H9 (cell line): ENCODE measurements around the gene ZNF35. TPM values are rescaled to one million over a fixed set of nuclear protein-coding genes. Genes with fewer than 3 reads are reported as not detected.

Experiments used
- DNase-seq: peaks from one replicate; pipeline ENCODE4 v3.0.0-alpha.2; 2017
- H2AFZ ChIP-seq: one replicate; pipeline ENCODE4 v1.6.1; 2013; ENCODE audit warnings: mild to moderate bottlenecking, low read length, control low read depth, moderate library complexity
- H2AK5ac ChIP-seq: 2 replicates; pipeline ENCODE4 v1.6.1; 2013; ENCODE audit warnings: low read length, control low read depth, mixed read lengths; ENCODE audit not compliant: insufficient read length
- H2BK120ac ChIP-seq: one replicate; pipeline ENCODE4 v1.6.1; 2013; ENCODE audit warnings: low read depth, mild to moderate bottlenecking, low read length, control low read depth, inconsistent platforms; ENCODE audit not compliant: poor library complexity, severe bottlenecking
- H2BK12ac ChIP-seq: 2 replicates; pipeline ENCODE4 v1.6.1; 2013; ENCODE audit warnings: low read length, control low read depth, mixed read lengths, low read depth; ENCODE audit not compliant: insufficient read length
- H2BK15ac ChIP-seq: 2 replicates; pipeline ENCODE4 v1.6.1; 2013; ENCODE audit warnings: low read depth, low read length, control low read depth
- H2BK20ac ChIP-seq: one replicate; pipeline ENCODE4 v1.6.1; 2013; ENCODE audit warnings: low read depth, mild to moderate bottlenecking, low read length, control low read depth, inconsistent platforms; ENCODE audit not compliant: poor library complexity, severe bottlenecking
- H2BK5ac ChIP-seq: 2 replicates; pipeline ENCODE4 v1.6.1; 2013; ENCODE audit warnings: low read length, control low read depth, mixed read lengths; ENCODE audit not compliant: insufficient read length
- H3K14ac ChIP-seq: 2 replicates; pipeline ENCODE4 v1.6.1; 2013; ENCODE audit warnings: low read length, control low read depth; ENCODE audit not compliant: insufficient read depth
- H3K18ac ChIP-seq: 2 replicates; pipeline ENCODE4 v1.6.1; 2013; ENCODE audit warnings: low read depth, mild to moderate bottlenecking, mixed read lengths, low read length, control low read depth; ENCODE audit not compliant: insufficient read length
- H3K23ac ChIP-seq: 2 replicates; pipeline ENCODE4 v1.6.1; 2013; ENCODE audit warnings: low read length, control low read depth, mixed read lengths, low read depth; ENCODE audit not compliant: insufficient read length
- H3K23me2 ChIP-seq: 2 replicates; pipeline ENCODE4 v1.6.1; 2013; ENCODE audit warnings: low read depth, mild to moderate bottlenecking, mixed read lengths, low read length, control low read depth; ENCODE audit not compliant: insufficient read length, poor library complexity, severe bottlenecking
- H3K27ac ChIP-seq: 2 replicates; pipeline ENCODE4 v1.5.1; 2013; ENCODE audit warnings: low read length, control low read depth, mixed read lengths, low read depth; ENCODE audit not compliant: insufficient read length
- H3K27me3 ChIP-seq: 2 replicates; pipeline ENCODE4 v1.6.1; 2013; ENCODE audit warnings: low read length, control low read depth, inconsistent platforms; ENCODE audit not compliant: insufficient read depth
- H3K4ac ChIP-seq: 2 replicates; pipeline ENCODE4 v1.6.1; 2013; ENCODE audit warnings: low read depth, mild to moderate bottlenecking, control low read depth, inconsistent platforms, low read length, moderate library complexity
- H3K4me1 ChIP-seq: 2 replicates; pipeline ENCODE4 v1.6.1; 2013; ENCODE audit warnings: low read length, control low read depth, inconsistent platforms; ENCODE audit not compliant: insufficient read depth
- H3K4me2 ChIP-seq: 2 replicates; pipeline ENCODE4 v1.6.1; 2013; ENCODE audit warnings: low read length, control low read depth, mixed read lengths; ENCODE audit not compliant: insufficient read length, insufficient read depth
- H3K56ac ChIP-seq: 2 replicates; pipeline ENCODE4 v1.6.1; 2013; ENCODE audit warnings: low read depth, mild to moderate bottlenecking, mixed read lengths, low read length, control low read depth; ENCODE audit not compliant: insufficient read length
- H3K79me1 ChIP-seq: 2 replicates; pipeline ENCODE4 v1.6.1; 2013; ENCODE audit warnings: low read depth, mild to moderate bottlenecking, moderate library complexity, low read length, control low read depth, inconsistent platforms; ENCODE audit not compliant: insufficient read depth, poor library complexity, severe bottlenecking
- H3K79me2 ChIP-seq: 2 replicates; pipeline ENCODE4 v1.6.1; 2013; ENCODE audit warnings: low read length, control low read depth, inconsistent platforms; ENCODE audit not compliant: insufficient read depth
- H3K9ac ChIP-seq: 2 replicates; pipeline ENCODE4 v1.6.1; 2013; ENCODE audit warnings: low read length, control low read depth, mixed read lengths; ENCODE audit not compliant: insufficient read length; ENCODE audit errors: extremely low read depth
- H3K9me3 ChIP-seq: one replicate; pipeline ENCODE4 v1.6.1; 2013; ENCODE audit warnings: low read depth, low read length, inconsistent platforms; ENCODE audit not compliant: control insufficient read depth
- H3T11ph ChIP-seq: one replicate; pipeline ENCODE4 v1.6.1; 2013; ENCODE audit warnings: mild to moderate bottlenecking, low read length, control low read depth, inconsistent platforms
- H4K20me1 ChIP-seq: one replicate; pipeline ENCODE4 v1.6.1; 2013; ENCODE audit not compliant: control insufficient read depth, insufficient read length, insufficient read depth
- H4K5ac ChIP-seq: 2 replicates; pipeline ENCODE4 v1.6.1; 2013; ENCODE audit warnings: low read depth, mild to moderate bottlenecking, mixed read lengths, low read length, control low read depth; ENCODE audit not compliant: insufficient read length
- H4K8ac ChIP-seq: replicated peaks from 2 replicates; pipeline ENCODE4 v1.6.1; 2013; ENCODE audit warnings: low read length, control low read depth, mixed read lengths, low read depth; ENCODE audit not compliant: insufficient read length
- H4K91ac ChIP-seq: 2 replicates; pipeline ENCODE4 v1.6.1; 2013; ENCODE audit warnings: low read depth, mild to moderate bottlenecking, moderate library complexity, mixed read lengths, low read length, control low read depth; ENCODE audit not compliant: insufficient read length
- H3K27ac Mint-ChIP-seq, 3 experiments: 2 replicates in 2 of 3; 3 replicates in 1 of 3; pipeline ENCODE4 v1.8.0; 2020 to 2021; ENCODE audit warnings: mixed read lengths in 3 of 3, mild to moderate bottlenecking in 1 of 3, moderate library complexity in 1 of 3
- H3K27me3 Mint-ChIP-seq: 2 replicates; pipeline ENCODE4 v1.8.0; 2021; ENCODE audit warnings: low read depth, mild to moderate bottlenecking, moderate library complexity, mixed read lengths
- H3K36me3 Mint-ChIP-seq, 3 experiments: 2 replicates in 2 of 3; 3 replicates in 1 of 3; pipeline ENCODE4 v1.8.0; 2020 to 2021; ENCODE audit warnings: low read depth in 3 of 3, mixed read lengths in 3 of 3; ENCODE audit not compliant: insufficient read depth in 1 of 3
- H3K4me1 Mint-ChIP-seq, 2 experiments: 2 replicates each; pipeline ENCODE4 v1.8.0; 2020; ENCODE audit warnings: mixed read lengths in 2 of 2
- H3K4me3 Mint-ChIP-seq, 2 experiments: 2 replicates in 1 of 2; 3 replicates in 1 of 2; pipeline ENCODE4 v1.8.0; 2020 to 2021; ENCODE audit warnings: mild to moderate bottlenecking in 2 of 2, mixed read lengths in 2 of 2, moderate library complexity in 1 of 2
- H3K9me3 Mint-ChIP-seq, 2 experiments: 2 replicates in 1 of 2; 3 replicates in 1 of 2; pipeline ENCODE4 v1.8.0; 2020; ENCODE audit warnings: mild to moderate bottlenecking in 2 of 2, mixed read lengths in 2 of 2, moderate library complexity in 1 of 2
- total RNA-seq: library from RNA; stranded (reverse); gene quantifications from 2 replicates; pipeline ENCODE4 v1.2.1, GENCODE V29; 2021
- TF ChIP-seq, protein P1 (sequence below): fragments of 200-600 bp; sonication (generic); conservative IDR thresholded peaks from 3 replicates; pipeline ENCODE4 v1.8.0; 2021; ENCODE audit warnings: antibody characterized with exemption, mild to moderate bottlenecking

The ZNF35 gene
- total RNA-seq, 1 experiment from 2014 or later, result 27.3 TPM

DNA sequence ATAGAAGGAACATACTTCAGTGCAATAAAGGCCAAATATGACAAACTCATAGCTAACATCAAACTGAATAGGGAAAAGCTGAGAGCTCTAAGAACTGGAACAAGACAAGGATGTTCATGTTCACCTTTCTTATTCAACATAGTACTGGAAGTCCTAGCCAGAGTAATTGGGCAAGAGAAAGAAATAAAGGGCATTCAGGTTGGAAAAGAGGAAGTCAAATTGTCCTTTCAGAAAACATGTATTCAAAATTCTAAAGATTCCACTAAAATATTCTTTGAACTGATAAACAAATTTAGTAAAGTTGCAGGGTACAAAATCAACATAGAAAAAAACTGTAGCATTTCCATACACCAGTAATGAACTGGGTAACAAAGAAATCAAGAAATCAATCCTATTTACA, 35.9 kb upstream of the ZNF35 start:
- no peak overlapping the region for H2AK5ac ChIP-seq
- H3K23me2 ChIP-seq, result no peaks in the 10 kb centered on the region
- Mint-ChIP-seq H3K27me3 (no peaks in the 10 kb centered on the region), H3K9me3 (peaks cover 25 to 39% of the 10 kb centered on the region in 2 experiments), H3K27ac (no peak overlapping the region), H3K36me3 (peaks cover 5 to 10% (median 10%) of the 10 kb centered on the region in 3 experiments), H3K4me3 (no peak overlapping the region), H3K4me1 (no peaks in the 10 kb centered on the region)
- no peak for DNase-seq
- TF ChIP-seq, protein P1, sequence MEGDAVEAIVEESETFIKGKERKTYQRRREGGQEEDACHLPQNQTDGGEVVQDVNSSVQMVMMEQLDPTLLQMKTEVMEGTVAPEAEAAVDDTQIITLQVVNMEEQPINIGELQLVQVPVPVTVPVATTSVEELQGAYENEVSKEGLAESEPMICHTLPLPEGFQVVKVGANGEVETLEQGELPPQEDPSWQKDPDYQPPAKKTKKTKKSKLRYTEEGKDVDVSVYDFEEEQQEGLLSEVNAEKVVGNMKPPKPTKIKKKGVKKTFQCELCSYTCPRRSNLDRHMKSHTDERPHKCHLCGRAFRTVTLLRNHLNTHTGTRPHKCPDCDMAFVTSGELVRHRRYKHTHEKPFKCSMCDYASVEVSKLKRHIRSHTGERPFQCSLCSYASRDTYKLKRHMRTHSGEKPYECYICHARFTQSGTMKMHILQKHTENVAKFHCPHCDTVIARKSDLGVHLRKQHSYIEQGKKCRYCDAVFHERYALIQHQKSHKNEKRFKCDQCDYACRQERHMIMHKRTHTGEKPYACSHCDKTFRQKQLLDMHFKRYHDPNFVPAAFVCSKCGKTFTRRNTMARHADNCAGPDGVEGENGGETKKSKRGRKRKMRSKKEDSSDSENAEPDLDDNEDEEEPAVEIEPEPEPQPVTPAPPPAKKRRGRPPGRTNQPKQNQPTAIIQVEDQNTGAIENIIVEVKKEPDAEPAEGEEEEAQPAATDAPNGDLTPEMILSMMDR, result no peak
- no peaks in the 10 kb centered on the region for H3K79me2 ChIP-seq
- no peak overlapping the region for H3K4me2 ChIP-seq
- H3K79me1 ChIP-seq, result no peaks in the 10 kb centered on the region
- H3K27me3 ChIP-seq, result no peaks in the 10 kb centered on the region
- no peak overlapping the region for H2BK5ac ChIP-seq
- H4K91ac ChIP-seq, result no peak overlapping the region
- H2BK20ac ChIP-seq, result no peak overlapping the region
- no peak overlapping the region for H2AFZ ChIP-seq
- H3K4ac ChIP-seq, result no peak overlapping the region
- no peak overlapping the region for H3T11ph ChIP-seq
- H3K56ac ChIP-seq, result no peak overlapping the region
- H3K4me1 ChIP-seq, result no peaks in the 10 kb centered on the region
- H2BK15ac ChIP-seq, result no peak overlapping the region
- no peak overlapping the region for H2BK12ac ChIP-seq
- H4K8ac ChIP-seq, result no peak overlapping the region
- no peak overlapping the region for H3K9ac ChIP-seq
- no peak overlapping the region for H3K27ac ChIP-seq
- no peak overlapping the region for H3K14ac ChIP-seq
- H4K20me1 ChIP-seq, result no peaks in the 10 kb centered on the region
- H3K23ac ChIP-seq, result no peak overlapping the region
- H3K18ac ChIP-seq, result no peak overlapping the region
- H2BK120ac ChIP-seq, result no peak overlapping the region
- H3K9me3 ChIP-seq, result no peaks in the 10 kb centered on the region
- H4K5ac ChIP-seq, result no peak overlapping the region
